ENCODE measurements around the gene KIF3A. TPM values are rescaled to one million over a fixed set of nuclear protein-coding genes. Genes with fewer than 3 reads are reported as not detected.

The KIF3A gene
- total RNA-seq, 1 experiment from 2014 or later: 3.1 TPM

Other genes starting within 250 kb of the KIF3A start
- 52.0 and 58.7 TPM in 2 replicates for gene IRF1, start 246.8 kb downstream of the KIF3A start, total RNA-seq (2014; rRNA removed; shearing (Covaris generic))
- gene IL5, start 194.0 kb downstream of the KIF3A start, total RNA-seq (2014; rRNA removed; shearing (Covaris generic)): not detected in 2 replicates
- gene RAD50, start 180.6 kb downstream of the KIF3A start, total RNA-seq (2014; rRNA removed; shearing (Covaris generic)): 8.6 and 11.3 TPM in 2 replicates
- not detected in 2 replicates for gene IL13, start 79.4 kb downstream of the KIF3A start, total RNA-seq (2014; rRNA removed; shearing (Covaris generic))
- not detected in 2 replicates for gene IL4, start 63.6 kb downstream of the KIF3A start, total RNA-seq (2014; rRNA removed; shearing (Covaris generic))
- 7.3 and 8.8 TPM in 2 replicates for gene CCNI2, start 9.9 kb upstream of the KIF3A start, total RNA-seq (2014; rRNA removed; shearing (Covaris generic))
- 37.7 and 49.8 TPM in 2 replicates for gene SEPTIN8, start 39.7 kb upstream of the KIF3A start, total RNA-seq (2014; rRNA removed; shearing (Covaris generic))
- 2.9 and 4.6 TPM in 2 replicates for gene SOWAHA, start 75.8 kb upstream of the KIF3A start, total RNA-seq (2014; rRNA removed; shearing (Covaris generic))
- gene SHROOM1, start 93.1 kb upstream of the KIF3A start, total RNA-seq (2014; rRNA removed; shearing (Covaris generic)): 48.0 and 61.2 TPM in 2 replicates
- gene GDF9, start 128.9 kb upstream of the KIF3A start, total RNA-seq (2014; rRNA removed; shearing (Covaris generic)): 0.05 and 0.26 TPM in 2 replicates
- gene UQCRQ, start 129.1 kb upstream of the KIF3A start, total RNA-seq (2014; rRNA removed; shearing (Covaris generic)): 227 and 266 TPM in 2 replicates
- 0.64 and 1.5 TPM in 2 replicates for gene LEAP2, start 136.1 kb upstream of the KIF3A start, total RNA-seq (2014; rRNA removed; shearing (Covaris generic))
- gene AFF4, start 226.1 kb upstream of the KIF3A start, total RNA-seq (2014; rRNA removed; shearing (Covaris generic)): 11.5 and 16.0 TPM in 2 replicates

Measured in HT-29 (cell line).